ENCODE results near the gene ATP2B2. TPM values are rescaled to one million over a fixed set of nuclear protein-coding genes. Genes with fewer than 3 reads are reported as not detected.

Gene ATP2B2
- total and polyA plus RNA-seq, 2 of the 8 experiments (the other 6 are each of a cell fraction or from before 2014, with no cell fraction given), result 0.14 to 1.2 TPM

DNA sequence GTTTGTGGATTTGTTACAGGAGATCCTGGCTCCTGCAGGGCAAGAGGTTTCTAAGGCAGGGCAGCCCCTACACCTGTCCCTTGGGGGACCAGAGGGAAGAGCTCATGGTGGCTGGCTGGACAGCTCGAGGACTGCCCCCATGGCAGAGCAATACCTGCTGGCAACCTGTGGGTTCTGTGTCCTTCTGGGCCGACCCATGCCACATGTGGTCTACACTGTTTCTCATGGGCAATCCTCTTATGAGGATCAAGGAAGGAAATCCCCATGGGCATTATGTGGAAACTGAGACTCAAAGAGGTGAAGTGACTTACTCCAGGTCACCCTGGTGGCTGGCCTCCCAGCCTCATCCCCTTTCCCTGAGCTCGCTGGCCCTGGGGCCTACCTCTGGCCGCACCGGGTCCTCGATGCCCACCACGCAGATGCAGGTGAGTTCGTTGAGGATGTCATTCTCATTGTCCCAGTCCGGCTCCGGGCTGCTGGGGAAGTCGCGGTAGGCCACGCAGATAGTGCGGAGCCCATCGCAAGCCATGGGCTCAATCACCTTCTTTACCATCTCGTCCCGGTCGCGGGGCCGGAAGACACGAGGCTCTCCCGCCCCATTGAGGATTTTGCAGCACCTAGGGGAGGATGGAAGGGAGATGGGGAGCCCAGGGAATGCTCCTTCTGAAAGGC lies 146.9 kb downstream of the ATP2B2 start (continued):
- no peak for TF ChIP-seq CHD7 (IDR thresholded peaks at IDR 0.05; ENCODE audit: insufficient replicate concordance, low read length)
- TF ChIP-seq NRF1 (IDR thresholded peaks at IDR 0.05; ENCODE audit: low read depth, low read length), result no peak
- TF ChIP-seq HDAC2 (IDR thresholded peaks at IDR 0.05; ENCODE audit: borderline replicate concordance in 1 of 2, low read depth in 2 of 2, low read length in 2 of 2), result no peak
- TF ChIP-seq POU5F1 (IDR thresholded peaks at IDR 0.05; ENCODE audit: low read depth, low read length), result no peak
- TF ChIP-seq NANOG (IDR thresholded peaks at IDR 0.05; ENCODE audit: insufficient read depth, low read depth, low read length, poor library complexity, severe bottlenecking), result no peak
- no peak for TF ChIP-seq CBX5 (IDR thresholded peaks at IDR 0.05; ENCODE audit: low read depth, low read length)
- TF ChIP-seq GTF2F1 (IDR thresholded peaks at IDR 0.05; ENCODE audit: borderline replicate concordance, low read depth, low read length), result no peak
- no peak for TF ChIP-seq TBP (IDR thresholded peaks at IDR 0.05; ENCODE audit: low read depth, low read length)
- TF ChIP-seq TCF12 (IDR thresholded peaks at IDR 0.05; ENCODE audit: low read depth, low read length), result no peak
- TF ChIP-seq RXRA (IDR thresholded peaks at IDR 0.05; ENCODE audit: insufficient read depth, low read depth, low read length), result no peak
- TF ChIP-seq CBX8 (IDR thresholded peaks at IDR 0.05; ENCODE audit: borderline replicate concordance, low read depth, low read length), result no peak

All from H1 (cell line).